NCI-H1417 (cell line): ENCODE results near the gene TRERF1.

Source experiments
- DNase-seq, 3 experiments: peaks; one replicate each; lab custom pipeline; 2025; lab: John Stamatoyannopoulos, UW

The TRERF1 gene

GRCh38 chr6:42274898-42275297 lies 176.8 kb downstream of the TRERF1 start:
- DNase-seq = no peak

GRCh38 chr6:42271834-42272805 lies 179.6 kb downstream of the TRERF1 start:
- DNase-seq = no peak

- DNase-seq = no peak
Observed at GRCh38 chr6:42269974-42270510, 181.7 kb downstream of the TRERF1 start.

- DNase-seq = no peak
Observed at GRCh38 chr6:42269553-42269952, 182.2 kb downstream of the TRERF1 start.

- no peak for DNase-seq
Observed at GRCh38 chr6:42268835-42269204, 182.9 kb downstream of the TRERF1 start.

- no peak for DNase-seq
Observed at GRCh38 chr6:42268016-42268834, 183.5 kb downstream of the TRERF1 start.

- no peak for DNase-seq
Observed at GRCh38 chr6:42266538-42266937, 185.2 kb downstream of the TRERF1 start.

GRCh38 chr6:42264852-42265390 lies 186.8 kb downstream of the TRERF1 start:
- no peak for DNase-seq

- DNase-seq = no peak
Observed at GRCh38 chr6:42264162-42264851, 187.4 kb downstream of the TRERF1 start.

- DNase-seq = no peak
Observed at GRCh38 chr6:42263165-42263728, 188.5 kb downstream of the TRERF1 start.

GRCh38 chr6:42260972-42261371 lies 190.8 kb downstream of the TRERF1 start:
- DNase-seq = peak in 1 of 3 experiments; percentile 12

- no peak for DNase-seq
Observed at GRCh38 chr6:42260396-42260888, 191.3 kb downstream of the TRERF1 start.

GRCh38 chr6:42259841-42260395 lies 191.8 kb downstream of the TRERF1 start:
- no peak for DNase-seq

GRCh38 chr6:42259286-42259685 lies 192.4 kb downstream of the TRERF1 start:
- DNase-seq = no peak

- DNase-seq = no peak
Observed at GRCh38 chr6:42257614-42258013, 194.1 kb downstream of the TRERF1 start.

- no peak for DNase-seq
Observed at GRCh38 chr6:42257063-42257462, 194.7 kb downstream of the TRERF1 start.

GRCh38 chr6:42255050-42255449 lies 196.7 kb downstream of the TRERF1 start:
- no peak for DNase-seq

- no peak for DNase-seq
Observed at GRCh38 chr6:42254505-42254904, 197.2 kb downstream of the TRERF1 start.

- DNase-seq = peak in 2 of 3 experiments; percentile 41 to 73
Observed at GRCh38 chr6:42251911-42252637, 199.7 kb downstream of the TRERF1 start.

GRCh38 chr6:42251500-42251899 lies 200.2 kb downstream of the TRERF1 start:
- no peak for DNase-seq
